ENCODE data around the gene SRC. TPM values are rescaled to one million over a fixed set of nuclear protein-coding genes. Genes with fewer than 3 reads are reported as not detected.

Gene SRC
- total and polyA plus RNA-seq, 2 of the 8 experiments (the other 6 are each of a cell fraction or from before 2014, with no cell fraction given): 27.6 to 28.8 TPM

DNA sequence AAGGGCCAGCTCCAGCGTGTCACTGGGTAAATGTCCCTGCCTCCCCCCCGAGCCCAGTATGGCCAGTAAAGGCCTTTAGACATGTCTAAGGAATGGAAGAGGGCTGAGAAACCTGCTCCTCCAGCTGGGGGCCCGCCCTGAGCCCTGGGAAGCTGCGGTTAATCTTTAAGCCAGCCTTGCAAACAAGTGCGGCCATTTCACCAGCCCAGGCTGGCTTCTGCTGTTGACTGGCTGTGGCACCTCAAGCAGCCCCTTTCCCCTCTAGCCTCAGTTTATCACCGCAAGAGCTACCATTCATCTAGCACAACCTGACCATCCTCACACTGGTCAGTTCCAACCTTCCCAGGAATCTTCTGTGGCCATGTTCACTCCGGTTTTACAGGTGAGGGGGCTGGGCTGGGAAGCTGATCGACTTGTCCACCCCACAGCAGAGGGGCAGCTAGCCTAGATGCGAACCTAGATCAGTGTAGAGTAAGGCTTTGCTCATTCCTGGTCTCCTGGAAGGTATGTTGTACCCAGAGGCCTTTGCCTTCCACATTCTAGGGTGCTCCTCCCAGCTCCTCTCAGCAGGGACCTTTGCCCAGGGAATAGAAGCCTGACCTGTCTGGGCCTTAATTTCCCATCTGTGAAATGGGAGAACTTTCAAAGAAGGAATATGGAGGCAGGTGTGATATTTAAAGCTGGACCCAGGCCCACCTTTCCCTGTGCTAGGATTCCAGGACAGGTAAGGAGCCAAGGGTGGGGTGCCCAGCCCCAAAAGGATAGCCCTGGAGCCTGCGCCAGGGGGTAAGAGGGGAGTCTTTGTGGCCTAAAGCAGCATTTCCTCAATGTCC lies 1.2 kb upstream of the SRC start:
- H3K79me2 ChIP-seq (ENCODE audit: control insufficient read depth in 1 of 2, insufficient read depth in 2 of 2, low read length in 2 of 2): peaks cover 3 to 31% of the 10 kb centered on the region in 2 experiments; a peak in 3 of 4 replicates
- H3K4ac ChIP-seq (replicated peaks; ENCODE audit: insufficient read length, low read depth, low read length): no peak overlapping the region
- 0 out of 2 replicates have a peak overlapping the region, but pooled peaks have one; percentile 9 for H2BK20ac ChIP-seq (ENCODE audit: low read length)
- peaks cover 0 to 5% (median 4%) of the 10 kb centered on the region in 4 experiments; a peak in 4 of 7 replicates for H3K4me1 ChIP-seq (replicated peaks in 1 of 4; ENCODE audit: control insufficient read depth in 3 of 4, insufficient read depth in 4 of 4, low read length in 3 of 4)
- H2AFZ ChIP-seq (ENCODE audit: low read length): no peak overlapping the region
- H4K5ac ChIP-seq (ENCODE audit: insufficient read length, low read depth, low read length): no peak overlapping the region
- no peaks in the 10 kb centered on the region for H3K9me3 ChIP-seq (ENCODE audit: insufficient read depth in 2 of 2, low read depth in 1 of 2, low read length in 1 of 2)
- no peak overlapping the region for H3K27ac ChIP-seq (ENCODE audit: low read depth, low read length)
- no peak overlapping the region for H2BK5ac ChIP-seq (ENCODE audit: low read depth, low read length)
- peak overlapping the region in 1 of 4 experiments; percentile 67; a peak in 1 of 8 replicates for H3K4me3 ChIP-seq (ENCODE audit: extremely low read depth in 1 of 4, insufficient read depth in 2 of 4, low read depth in 3 of 4, low read length in 4 of 4)
- H3K4me2 ChIP-seq (ENCODE audit: insufficient read depth in 1 of 2, low read depth in 2 of 2, low read length in 2 of 2): 0 out of 4 replicates have a peak overlapping the region, but pooled peaks of 1 of the 2 experiments have one; percentile 59
- H2BK120ac ChIP-seq (replicated peaks; ENCODE audit: low read depth, low read length): no peak overlapping the region
- no peaks in the 10 kb centered on the region; the same call in 1 of the 2 replicates for H3K23me2 ChIP-seq (ENCODE audit: low read depth, low read length)
- H3K9ac ChIP-seq (replicated peaks in 1 of 4; ENCODE audit: extremely low read depth in 1 of 4, low read depth in 3 of 4, low read length in 3 of 4): no peak overlapping the region
- ChIA-PET CTCF (ENCODE audit: partially characterized antibody) (interaction anchor here (0.8 to 2.0 kb wide), 11 partner anchors 11 to 272 kb away, joined by 3 to 8 read pairs (median 3); no protein-coding TSS in a partner anchor), POLR2A (ENCODE audit: partially characterized antibody) (interaction anchor here (1.0 to 8.3 kb wide), 9 partner anchors 8 to 164 kb away, joined by 3 to 50 read pairs (median 6); no protein-coding TSS in a partner anchor)
- no peak overlapping the region for H4K8ac ChIP-seq (ENCODE audit: extremely low read depth, insufficient read depth, low read length)
- 0 out of 2 replicates have a peak overlapping the region, but pooled peaks have one; percentile 28 for H2BK12ac ChIP-seq (ENCODE audit: low read depth, low read length)
- peaks cover 5% of the 10 kb centered on the region; the same call in 1 of the 2 replicates for H3K79me1 ChIP-seq (ENCODE audit: low read depth, low read length)
- no peak overlapping the region for H3K14ac ChIP-seq (ENCODE audit: insufficient read length)
- peak overlapping the region; percentile 16; the same call in 1 of the 2 replicates for H3K18ac ChIP-seq (ENCODE audit: extremely low read depth, low read length)
- no peak overlapping the region for H3K23ac ChIP-seq (ENCODE audit: insufficient read length)
- FAIRE-seq: no peak
- no peak overlapping the region for H4K91ac ChIP-seq (replicated peaks; ENCODE audit: insufficient read length, low read length)
- H3K27me3 ChIP-seq (replicated peaks in 1 of 4; ENCODE audit: control insufficient read depth in 3 of 4, extremely low read depth in 1 of 4, insufficient read depth in 3 of 4, low read length in 3 of 4): no peaks in the 10 kb centered on the region
- peak overlapping the region; percentile 36 for H2BK15ac ChIP-seq (ENCODE audit: low read length)
- no peak overlapping the region for H2AK5ac ChIP-seq (ENCODE audit: low read depth, low read length)
- no peaks in the 10 kb centered on the region for H3K36me3 ChIP-seq (ENCODE audit: control insufficient read depth in 2 of 4, insufficient read depth in 4 of 4, low read length in 3 of 4)
- no peak for DNase-seq (ENCODE audit: low read depth in 1 of 2, low spot score in 2 of 2)
- peaks cover 0 to 10% of the 10 kb centered on the region in 2 experiments for H4K20me1 ChIP-seq (replicated peaks in 1 of 2; ENCODE audit: control insufficient read depth in 1 of 2, insufficient read depth in 2 of 2, low read length in 2 of 2)
- TF ChIP-seq RXRA (IDR thresholded peaks at IDR 0.05; ENCODE audit: insufficient read depth, low read depth, low read length) (no peak), RBBP5 (IDR thresholded peaks at IDR 0.05; ENCODE audit: borderline replicate concordance, low read depth, low read length) (no peak), GTF2F1 (IDR thresholded peaks at IDR 0.05; ENCODE audit: borderline replicate concordance, low read depth, low read length) (no peak), CHD2 (IDR thresholded peaks at IDR 0.05; ENCODE audit: low read length) (no peak)
- no peak overlapping the region for H3K56ac ChIP-seq (replicated peaks; ENCODE audit: insufficient read length, low read depth, low read length)
- 80% methylated on average over 10 of the region's 10 CpGs; no CpG with 5 or more reads in 1 of the 2 experiments for WGBS, 2 experiments (ENCODE audit: extremely low coverage in 1 of 2, insufficient coverage in 1 of 2, insufficient read length in 1 of 2, insufficient replicate concordance in 2 of 2, low coverage in 1 of 2, low lambda C conversion rate in 2 of 2, missing lambda C conversion rate in 1 of 2)

All from H1 (cell line).